HUES64 (cell line): ENCODE results near the gene RAB6B.

Experiments used
- H3K27ac ChIP-seq: 2 replicates; pipeline ENCODE4 v1.7.0; 2013; ENCODE audit warnings: low read depth, low read length, inconsistent platforms
- H3K27me3 ChIP-seq: 2 replicates; pipeline ENCODE4 v1.6.1; 2013; ENCODE audit warnings: mild to moderate bottlenecking, low read length; ENCODE audit not compliant: insufficient read depth
- H3K36me3 ChIP-seq: 2 replicates; pipeline ENCODE4 v1.6.1; 2013; ENCODE audit warnings: mild to moderate bottlenecking, low read length; ENCODE audit not compliant: insufficient read depth
- H3K4me1 ChIP-seq: 2 replicates; pipeline ENCODE4 v1.6.1; 2013; ENCODE audit warnings: mild to moderate bottlenecking, low read length, moderate library complexity; ENCODE audit not compliant: insufficient read depth
- H3K4me3 ChIP-seq: 2 replicates; pipeline ENCODE4 v1.5.1; 2013; ENCODE audit warnings: mild to moderate bottlenecking, low read length, moderate library complexity
- H3K9ac ChIP-seq: 2 replicates; pipeline ENCODE4 v1.6.1; 2013; ENCODE audit warnings: mild to moderate bottlenecking, low read depth, low read length
- H3K9me3 ChIP-seq: 2 replicates; pipeline ENCODE4 v1.6.1; 2013; ENCODE audit warnings: low read depth, low read length; ENCODE audit not compliant: insufficient read depth
- WGBS: fragments of 150-250, 120-280 bp; methylation state at CpG from one replicate; pipeline ENCODE4 v1.1.7; 2013; ENCODE audit warnings: missing lambda C conversion rate; 5-methylcytosine and 5-hydroxymethylcytosine counted together

The RAB6B gene

DNA sequence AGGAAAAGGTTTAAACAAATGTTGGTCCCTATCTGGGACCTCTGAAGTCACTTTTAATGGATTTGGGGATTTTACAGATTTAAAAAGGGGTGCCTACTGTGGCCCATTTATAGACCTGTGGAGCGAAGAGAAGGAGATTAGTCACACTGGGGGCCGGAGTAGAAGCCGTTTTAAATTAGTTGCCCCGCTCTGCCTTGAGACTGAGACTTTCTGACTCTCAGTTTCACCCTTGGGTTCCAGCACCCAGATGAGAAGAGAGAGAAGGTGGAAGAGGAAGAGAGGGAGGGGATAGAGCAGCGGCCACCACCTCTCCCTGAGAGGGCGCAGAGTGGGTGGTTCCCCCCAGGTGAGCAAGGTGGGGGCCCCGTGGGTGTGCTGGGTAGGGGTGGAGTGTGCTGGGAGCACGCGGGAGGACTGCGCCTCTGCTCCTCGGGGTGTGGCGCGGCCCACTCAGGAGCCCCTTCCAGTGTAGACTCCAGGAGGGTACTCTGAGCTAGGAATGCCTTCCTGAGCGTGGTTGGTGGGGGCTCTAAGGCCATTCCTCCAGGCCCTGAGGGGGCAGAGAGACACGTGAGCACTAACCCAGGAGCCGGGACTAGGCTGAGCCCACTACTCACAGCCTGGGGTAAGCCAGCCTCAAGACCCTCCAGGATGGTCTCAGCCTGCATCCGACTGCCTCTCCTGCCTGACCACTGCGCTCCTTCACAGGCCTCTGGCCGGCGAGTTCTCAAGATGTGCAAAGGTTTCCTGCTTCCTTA is 32.6 kb upstream of the RAB6B start:
- Histone ChIP-seq H3K4me1 (no peaks in the 10 kb centered on the region), H3K27me3 (peaks cover 21% of the 10 kb centered on the region), H3K27ac (no peak overlapping the region), H3K9me3 (no peaks in the 10 kb centered on the region), H3K36me3 (no peaks in the 10 kb centered on the region), H3K9ac (no peak overlapping the region), H3K4me3 (no peak overlapping the region)
- 91% methylated on average over 20 of the region's 20 CpGs for WGBS

- peak overlapping the region; percentile 57 for H3K4me3 ChIP-seq
- 6% methylated on average over 51 of the region's 51 CpGs for WGBS
- peak overlapping the region; percentile 42; the same call in 1 of the 2 replicates for H3K9ac ChIP-seq
These were observed 31.9 kb upstream of the RAB6B start for GRCh38 chr3:133927540-133928066.

GRCh38 chr3:133926736-133927539 is 31.3 kb upstream of the RAB6B start:
- 15% methylated on average over 34 of the region's 34 CpGs for WGBS
- H3K4me3 ChIP-seq = peak overlapping the region; percentile 57
- H3K4me1 ChIP-seq = no peaks in the 10 kb centered on the region
- peaks cover 21% of the 10 kb centered on the region for H3K27me3 ChIP-seq
- peak overlapping the region; percentile 42; the same call in 1 of the 2 replicates for H3K9ac ChIP-seq
- H3K9me3 ChIP-seq = no peaks in the 10 kb centered on the region
- no peak overlapping the region for H3K27ac ChIP-seq
- H3K36me3 ChIP-seq = no peaks in the 10 kb centered on the region

More at GRCh38 chr3:133927540-133928066, 31.9 kb upstream of the RAB6B start:
- no peaks in the 10 kb centered on the region for H3K36me3 ChIP-seq
- no peaks in the 10 kb centered on the region for H3K4me1 ChIP-seq
- H3K27me3 ChIP-seq = peaks cover 21% of the 10 kb centered on the region
- no peaks in the 10 kb centered on the region for H3K9me3 ChIP-seq
- H3K27ac ChIP-seq = no peak overlapping the region

GRCh38 chr3:133925960-133926735 is 30.5 kb upstream of the RAB6B start:
- Histone ChIP-seq H3K9me3 (no peaks in the 10 kb centered on the region), H3K27ac (no peak overlapping the region), H3K4me3 (no peak overlapping the region), H3K9ac (no peak overlapping the region), H3K36me3 (no peaks in the 10 kb centered on the region), H3K27me3 (peaks cover 21% of the 10 kb centered on the region), H3K4me1 (no peaks in the 10 kb centered on the region)
- WGBS = 89% methylated on average over 10 of the region's 10 CpGs

- no peak overlapping the region for H3K9ac ChIP-seq
- H3K4me3 ChIP-seq = no peak overlapping the region
- no peaks in the 10 kb centered on the region for H3K9me3 ChIP-seq
- no peaks in the 10 kb centered on the region for H3K36me3 ChIP-seq
- peaks cover 21% of the 10 kb centered on the region for H3K27me3 ChIP-seq
- H3K4me1 ChIP-seq = no peaks in the 10 kb centered on the region
- WGBS = 91% methylated on average over 3 of the region's 4 CpGs
- no peak overlapping the region for H3K27ac ChIP-seq
These were observed 28.4 kb upstream of the RAB6B start for GRCh38 chr3:133924041-133924440.

DNA sequence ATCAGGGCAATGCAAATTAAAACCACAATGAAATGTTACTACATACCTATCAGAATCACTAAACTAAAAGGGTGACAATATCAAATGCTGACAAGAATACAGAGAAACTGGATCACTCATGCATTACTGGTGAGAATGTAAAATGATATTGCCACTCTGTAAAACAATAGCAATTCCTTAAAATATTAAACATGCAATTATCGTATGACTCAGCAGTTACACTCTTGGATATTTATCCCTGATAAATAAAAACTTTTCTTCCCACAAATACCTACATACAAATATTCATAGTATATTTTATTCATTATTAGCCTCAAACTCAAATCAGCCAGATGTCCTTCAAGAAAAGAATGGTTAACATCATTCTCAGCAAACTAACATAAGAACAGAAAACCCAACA is 25.9 kb upstream of the RAB6B start:
- Histone ChIP-seq H3K9me3 (peaks cover 7% of the 10 kb centered on the region; the same call in 1 of the 2 replicates), H3K27ac (no peak overlapping the region), H3K4me1 (no peaks in the 10 kb centered on the region), H3K9ac (no peak overlapping the region), H3K36me3 (no peaks in the 10 kb centered on the region), H3K4me3 (no peak overlapping the region), H3K27me3 (peaks cover 2% of the 10 kb centered on the region)
- WGBS = 93% methylated on average over 1 of the region's 1 CpG

GRCh38 chr3:133917144-133917543 is 21.5 kb upstream of the RAB6B start:
- no peak overlapping the region for H3K4me3 ChIP-seq
- H3K27ac ChIP-seq = no peak overlapping the region
- peaks cover 7% of the 10 kb centered on the region; the same call in 1 of the 2 replicates for H3K9me3 ChIP-seq
- H3K4me1 ChIP-seq = no peaks in the 10 kb centered on the region
- H3K36me3 ChIP-seq = no peaks in the 10 kb centered on the region
- no peak overlapping the region for H3K9ac ChIP-seq
- no peaks in the 10 kb centered on the region for H3K27me3 ChIP-seq

DNA sequence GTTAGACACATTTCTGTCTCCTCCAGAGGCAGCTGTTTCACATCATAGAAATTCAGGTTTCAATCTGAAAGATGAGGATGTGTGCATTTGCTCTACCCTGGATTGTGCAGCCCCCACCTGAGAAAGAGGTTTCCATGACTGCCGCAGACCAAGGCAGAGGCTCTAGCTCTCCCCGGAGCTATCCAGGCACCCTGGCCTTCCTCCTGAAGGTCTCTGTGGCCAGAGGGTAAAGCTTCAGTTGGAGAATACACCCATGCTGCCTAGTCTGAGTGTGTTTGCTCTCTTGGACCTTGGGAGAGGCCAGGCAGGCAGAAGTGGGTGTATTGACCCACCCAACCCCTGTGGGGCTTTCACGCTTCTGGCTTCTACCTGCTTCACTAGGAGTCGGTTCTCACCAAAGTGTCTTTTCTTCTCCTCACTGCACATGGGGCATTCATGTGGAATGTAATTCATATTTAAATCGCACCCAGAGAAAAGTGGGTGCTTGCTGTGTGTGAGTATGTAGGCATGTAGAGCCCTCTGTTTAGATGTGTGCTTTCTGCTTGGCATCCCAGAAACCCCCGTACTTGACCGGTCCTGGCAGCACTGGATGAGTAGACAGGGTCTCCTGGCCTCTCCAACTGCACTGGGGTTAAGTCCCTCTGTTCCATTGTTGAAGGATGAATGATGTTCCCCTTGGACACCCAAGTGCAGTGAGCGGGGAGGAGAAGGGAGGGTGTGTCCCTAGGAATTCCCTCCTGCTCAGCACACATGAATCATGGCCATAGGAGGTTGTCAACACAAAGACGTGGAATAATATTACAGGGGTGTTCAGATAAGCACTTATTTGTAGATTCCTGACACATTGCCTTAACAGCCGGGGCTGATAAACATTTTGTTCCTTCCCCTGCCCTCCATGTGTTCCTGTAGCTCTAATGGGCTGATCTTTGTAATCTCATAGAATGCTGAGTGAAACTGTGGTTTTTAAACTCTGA is 20.3 kb upstream of the RAB6B start:
- H3K9ac ChIP-seq = no peak overlapping the region
- 92% methylated on average over 10 of the region's 10 CpGs for WGBS
- H3K9me3 ChIP-seq = peaks cover 7% of the 10 kb centered on the region; the same call in 1 of the 2 replicates
- H3K4me1 ChIP-seq = no peaks in the 10 kb centered on the region
- no peak overlapping the region for H3K4me3 ChIP-seq
- H3K36me3 ChIP-seq = no peaks in the 10 kb centered on the region
- H3K27me3 ChIP-seq = no peaks in the 10 kb centered on the region
- no peak overlapping the region for H3K27ac ChIP-seq

- Histone ChIP-seq H3K27me3 (no peaks in the 10 kb centered on the region), H3K9ac (no peak overlapping the region), H3K4me3 (no peak overlapping the region), H3K27ac (no peak overlapping the region), H3K9me3 (peaks cover 7% of the 10 kb centered on the region; the same call in 1 of the 2 replicates), H3K36me3 (no peaks in the 10 kb centered on the region), H3K4me1 (no peaks in the 10 kb centered on the region)
- WGBS = 91% methylated on average over 11 of the region's 12 CpGs
These were observed 19.3 kb upstream of the RAB6B start for GRCh38 chr3:133914839-133915600.
